ENCODE data around the gene DPEP1.
A peak's percentile ranks its signal among the peaks of the same experiment; 100 is the strongest.
"Not testable (repeated sequence)": the region's sequence is repeated elsewhere in the genome, so short reads cannot be mapped to it uniquely, and the experiment has no call there.

DPEP1 gene

DNA sequence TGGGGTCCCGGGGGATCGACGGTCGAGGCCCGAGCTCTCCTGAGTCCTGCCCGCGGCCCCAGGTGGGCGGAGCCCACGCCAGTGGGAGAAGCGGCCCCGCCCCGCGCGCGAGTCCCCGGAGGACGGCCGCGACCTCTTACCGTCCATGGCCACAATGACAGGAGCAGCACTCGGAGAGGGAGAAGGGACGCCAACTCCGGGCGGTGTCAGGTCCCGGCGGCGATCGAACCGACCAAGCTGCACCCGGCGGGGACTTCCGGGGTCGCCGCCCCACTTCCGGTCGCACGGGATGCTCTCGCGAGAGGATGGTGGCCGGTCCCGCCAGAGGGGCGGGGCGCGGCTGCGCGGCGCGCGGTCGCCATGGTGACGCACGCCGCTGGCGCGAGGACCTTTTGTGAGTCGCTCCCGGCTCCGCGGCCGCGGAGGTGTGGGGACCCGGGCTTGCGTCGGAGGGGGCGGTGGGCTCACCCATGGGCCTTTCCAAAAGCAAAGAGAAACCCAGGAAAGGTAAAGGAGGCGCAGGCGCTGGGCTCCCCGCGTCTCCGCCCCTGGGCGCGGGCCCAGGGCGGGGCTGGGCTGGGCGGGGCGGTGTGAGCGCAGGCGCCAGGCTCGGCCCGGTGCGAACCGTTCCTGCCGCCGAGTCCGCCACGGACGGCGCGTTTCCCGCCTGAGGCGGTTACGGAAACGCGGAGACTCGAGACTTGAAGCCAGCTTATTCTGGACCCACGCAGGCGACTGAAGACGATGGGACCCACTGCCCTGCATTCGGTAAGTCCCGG, 44.2 kb downstream of the DPEP1 start, which contains the start of the genes CHMP1A and SPATA33:
Gene CHMP1A, minus strand, starts transcription at position 267 of the 779 bp plus-strand sequence. Its CDS starts 120 bp downstream, at position 147.
Gene SPATA33, plus strand, starts transcription at position 395 of the 779 bp plus-strand sequence. Its CDS starts 76 bp downstream, at position 471.
- Histone ChIP-seq H3K4me3 (ENCODE audit: low read length) (peak within 1 kb of the TSS; percentile 95), H3K4me1 (ENCODE audit: insufficient read depth, low read length) (no peaks in the 10 kb centered on the region), H3K27ac (ENCODE audit: low read depth, low read length) (peak within 1 kb of the TSS; percentile 62; the same call in 1 of the 2 replicates), H3K36me3 (ENCODE audit: insufficient read depth, low read length) (peaks cover 32% of the 10 kb centered on the region), H3K9ac (ENCODE audit: low read depth, low read length) (peak within 1 kb of the TSS; percentile 89), H3K27me3 (ENCODE audit: insufficient read depth, low read length) (no peaks in the 10 kb centered on the region), H3K9me3 (ENCODE audit: insufficient read depth, low read depth, low read length) (no peaks in the 10 kb centered on the region)
- under 1% methylated on average over 99 of the region's 99 CpGs for WGBS

DNA sequence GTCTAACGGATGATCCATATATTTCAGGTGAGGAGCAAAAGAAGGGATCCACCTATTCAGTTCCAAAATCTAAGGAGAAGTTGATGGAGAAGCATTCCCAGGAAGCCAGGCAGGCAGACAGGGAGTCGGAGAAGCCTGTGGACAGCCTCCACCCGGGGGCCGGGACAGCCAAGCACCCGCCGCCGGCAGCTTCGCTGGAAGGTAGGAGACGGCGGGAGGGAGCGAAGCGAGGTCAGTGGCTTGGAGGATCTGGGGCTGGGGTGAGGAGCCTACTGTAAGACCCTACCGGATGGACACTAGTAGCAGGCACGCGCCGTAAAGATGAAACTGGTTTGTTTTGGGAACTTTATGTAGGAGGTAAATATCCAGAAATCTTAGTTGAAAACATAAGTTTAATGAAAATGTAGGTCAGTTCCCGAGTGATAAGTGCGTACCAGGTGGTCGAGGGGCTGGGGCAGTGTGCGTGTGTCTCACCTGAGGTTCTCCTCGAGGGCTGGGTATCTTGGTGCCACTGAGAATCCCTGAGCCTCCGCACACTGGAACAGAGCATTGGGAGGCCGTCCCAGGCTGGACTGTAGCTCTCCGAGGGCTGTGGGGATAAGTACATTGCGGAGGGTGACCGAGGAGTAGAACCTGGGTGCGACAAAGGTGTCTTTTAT, 44.9 kb downstream of the DPEP1 start:
- Histone ChIP-seq H3K27ac (ENCODE audit: low read depth, low read length) (peak overlapping the region; percentile 38; the same call in 1 of the 2 replicates), H3K36me3 (ENCODE audit: insufficient read depth, low read length) (peaks cover 35% of the 10 kb centered on the region), H3K9ac (ENCODE audit: low read depth, low read length) (peak overlapping the region; percentile 89), H3K4me1 (ENCODE audit: insufficient read depth, low read length) (no peaks in the 10 kb centered on the region), H3K4me3 (ENCODE audit: low read length) (peak overlapping the region; percentile 95), H3K9me3 (ENCODE audit: insufficient read depth, low read depth, low read length) (no peaks in the 10 kb centered on the region), H3K27me3 (ENCODE audit: insufficient read depth, low read length) (no peaks in the 10 kb centered on the region)
- 22% methylated on average over 27 of the region's 27 CpGs for WGBS

DNA sequence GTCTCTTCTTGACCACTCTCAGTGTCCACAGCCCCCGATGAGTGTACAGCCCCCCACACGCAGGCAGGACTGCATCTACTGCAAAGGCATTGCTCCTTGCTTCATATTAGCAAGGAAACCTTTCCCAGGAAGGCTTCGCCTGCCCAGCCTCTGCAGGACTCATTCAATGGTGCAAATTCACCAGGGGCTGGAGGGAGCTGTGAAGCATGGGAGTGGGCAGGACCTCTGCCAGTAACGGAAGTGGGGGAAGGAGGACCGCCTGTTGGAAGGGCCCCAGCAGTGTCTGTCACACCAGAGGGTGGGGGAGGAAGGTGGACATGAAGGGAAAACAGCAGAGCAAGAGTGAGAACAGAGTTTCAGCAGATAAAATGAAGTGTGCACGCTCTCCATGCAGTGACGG, 46.7 kb downstream of the DPEP1 start:
- Histone ChIP-seq H3K36me3 (ENCODE audit: insufficient read depth, low read length) (peaks cover 39% of the 10 kb centered on the region), H3K27ac (ENCODE audit: low read depth, low read length) (no peak overlapping the region), H3K4me1 (ENCODE audit: insufficient read depth, low read length) (no peaks in the 10 kb centered on the region), H3K27me3 (ENCODE audit: insufficient read depth, low read length) (no peaks in the 10 kb centered on the region), H3K4me3 (ENCODE audit: low read length) (no peak overlapping the region), H3K9ac (ENCODE audit: low read depth, low read length) (no peak overlapping the region), H3K9me3 (ENCODE audit: insufficient read depth, low read depth, low read length) (no peaks in the 10 kb centered on the region)
- WGBS, result 94% methylated on average over 7 of the region's 7 CpGs

GRCh38 chr16:89661215-89661614, 47.8 kb downstream of the DPEP1 start:
- H3K9ac ChIP-seq (ENCODE audit: low read depth, low read length), result no peak overlapping the region
- H3K27ac ChIP-seq (ENCODE audit: low read depth, low read length), result no peak overlapping the region
- peaks cover 42% of the 10 kb centered on the region for H3K36me3 ChIP-seq (ENCODE audit: insufficient read depth, low read length)
- no peaks in the 10 kb centered on the region for H3K4me1 ChIP-seq (ENCODE audit: insufficient read depth, low read length)
- peaks cover 6% of the 10 kb centered on the region; the same call in 1 of the 2 replicates for H3K9me3 ChIP-seq (ENCODE audit: insufficient read depth, low read depth, low read length)
- no peak overlapping the region for H3K4me3 ChIP-seq (ENCODE audit: low read length)
- no peaks in the 10 kb centered on the region for H3K27me3 ChIP-seq (ENCODE audit: insufficient read depth, low read length)
- WGBS, result 95% methylated on average over 8 of the region's 9 CpGs

- H3K9ac ChIP-seq (ENCODE audit: low read depth, low read length); H3K27ac ChIP-seq (ENCODE audit: low read depth, low read length); H3K27me3 ChIP-seq (ENCODE audit: insufficient read depth, low read length); H3K4me3 ChIP-seq (ENCODE audit: low read length); H3K4me1 ChIP-seq (ENCODE audit: insufficient read depth, low read length): not testable (repeated sequence)
- H3K36me3 ChIP-seq (ENCODE audit: insufficient read depth, low read length), result peaks cover 43% of the 10 kb centered on the region
- H3K9me3 ChIP-seq (ENCODE audit: insufficient read depth, low read depth, low read length), result peaks cover 11% of the 10 kb centered on the region; the same call in 1 of the 2 replicates
- 93% methylated on average over 10 of the region's 11 CpGs for WGBS
Measured at GRCh38 chr16:89664238-89664637, 50.8 kb downstream of the DPEP1 start.

- not testable (repeated sequence) for H3K9ac ChIP-seq (ENCODE audit: low read depth, low read length); H3K4me1 ChIP-seq (ENCODE audit: insufficient read depth, low read length); H3K27me3 ChIP-seq (ENCODE audit: insufficient read depth, low read length); H3K27ac ChIP-seq (ENCODE audit: low read depth, low read length); H3K4me3 ChIP-seq (ENCODE audit: low read length)
- 54% methylated on average over 5 of the region's 7 CpGs for WGBS
- peaks cover 11% of the 10 kb centered on the region; the same call in 1 of the 2 replicates for H3K9me3 ChIP-seq (ENCODE audit: insufficient read depth, low read depth, low read length)
- peaks cover 21% of the 10 kb centered on the region; the same call in 1 of the 2 replicates for H3K36me3 ChIP-seq (ENCODE audit: insufficient read depth, low read length)
Measured at GRCh38 chr16:89667000-89667399, 53.6 kb downstream of the DPEP1 start.

DNA sequence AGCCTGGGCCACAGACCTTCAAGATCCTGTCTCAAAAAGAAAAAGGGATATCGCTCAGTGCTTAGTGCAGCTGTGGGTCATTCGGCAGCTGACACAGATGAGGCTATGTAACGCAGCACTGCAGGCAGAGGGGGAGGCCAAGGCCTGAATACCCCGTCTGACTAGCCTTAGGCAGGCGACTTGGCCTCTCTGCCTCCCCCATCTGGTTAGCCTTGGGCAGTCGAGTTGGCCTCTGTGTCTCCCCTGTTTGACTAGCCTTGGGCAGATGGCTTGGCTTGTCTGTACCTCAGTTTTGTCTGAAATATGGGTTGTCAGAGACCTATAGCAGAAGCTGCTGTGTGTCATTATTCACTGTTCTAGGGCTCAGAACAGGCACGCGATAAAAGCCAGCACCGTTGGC, 54.2 kb downstream of the DPEP1 start:
- H3K27me3 ChIP-seq (ENCODE audit: insufficient read depth, low read length), result no peaks in the 10 kb centered on the region
- H3K27ac ChIP-seq (ENCODE audit: low read depth, low read length), result no peak overlapping the region
- peaks cover 11% of the 10 kb centered on the region; the same call in 1 of the 2 replicates for H3K9me3 ChIP-seq (ENCODE audit: insufficient read depth, low read depth, low read length)
- WGBS, result 84% methylated on average over 9 of the region's 9 CpGs
- H3K9ac ChIP-seq (ENCODE audit: low read depth, low read length), result no peak overlapping the region
- no peak overlapping the region for H3K4me3 ChIP-seq (ENCODE audit: low read length)
- peaks cover 21% of the 10 kb centered on the region; the same call in 1 of the 2 replicates for H3K36me3 ChIP-seq (ENCODE audit: insufficient read depth, low read length)
- H3K4me1 ChIP-seq (ENCODE audit: insufficient read depth, low read length), result no peaks in the 10 kb centered on the region

GRCh38 chr16:89668790-89669158, 55.3 kb downstream of the DPEP1 start:
- Histone ChIP-seq H3K27ac (ENCODE audit: low read depth, low read length) (no peak overlapping the region), H3K27me3 (ENCODE audit: insufficient read depth, low read length) (no peaks in the 10 kb centered on the region), H3K36me3 (ENCODE audit: insufficient read depth, low read length) (peaks cover 12% of the 10 kb centered on the region; the same call in 1 of the 2 replicates), H3K9me3 (ENCODE audit: insufficient read depth, low read depth, low read length) (peaks cover 11% of the 10 kb centered on the region; the same call in 1 of the 2 replicates), H3K9ac (ENCODE audit: low read depth, low read length) (no peak overlapping the region), H3K4me1 (ENCODE audit: insufficient read depth, low read length) (no peaks in the 10 kb centered on the region), H3K4me3 (ENCODE audit: low read length) (no peak overlapping the region)
- 91% methylated on average over 5 of the region's 5 CpGs for WGBS

DNA sequence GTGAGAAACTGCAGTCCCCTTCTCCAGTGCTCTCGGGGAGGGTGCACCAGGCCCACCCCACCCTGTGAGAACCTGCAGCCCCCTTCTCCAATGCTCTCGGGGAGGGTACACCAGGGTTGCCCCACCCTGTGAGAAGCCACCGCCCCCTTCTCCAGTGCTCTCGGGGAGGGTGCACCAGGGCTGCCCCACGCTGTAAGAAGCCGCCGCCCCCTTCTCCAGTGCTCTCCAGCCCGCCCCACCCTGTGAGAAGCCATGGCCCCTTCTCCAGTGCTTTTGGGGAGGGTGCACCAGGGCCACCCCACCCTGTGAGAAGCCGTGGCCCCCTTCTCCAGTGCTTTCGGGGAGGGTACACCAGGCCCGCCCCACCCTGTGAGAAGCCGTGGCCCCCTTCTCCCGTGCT, 56.3 kb downstream of the DPEP1 start:
- Histone ChIP-seq H3K36me3 (ENCODE audit: insufficient read depth, low read length) (peaks cover 7% of the 10 kb centered on the region; the same call in 1 of the 2 replicates), H3K9me3 (ENCODE audit: insufficient read depth, low read depth, low read length) (peaks cover 11% of the 10 kb centered on the region; the same call in 1 of the 2 replicates), H3K4me3 (ENCODE audit: low read length) (no peak overlapping the region), H3K27me3 (ENCODE audit: insufficient read depth, low read length) (no peaks in the 10 kb centered on the region), H3K9ac (ENCODE audit: low read depth, low read length) (no peak overlapping the region), H3K27ac (ENCODE audit: low read depth, low read length) (no peak overlapping the region), H3K4me1 (ENCODE audit: insufficient read depth, low read length) (no peaks in the 10 kb centered on the region)
- WGBS, result 87% methylated on average over 13 of the region's 13 CpGs

DNA sequence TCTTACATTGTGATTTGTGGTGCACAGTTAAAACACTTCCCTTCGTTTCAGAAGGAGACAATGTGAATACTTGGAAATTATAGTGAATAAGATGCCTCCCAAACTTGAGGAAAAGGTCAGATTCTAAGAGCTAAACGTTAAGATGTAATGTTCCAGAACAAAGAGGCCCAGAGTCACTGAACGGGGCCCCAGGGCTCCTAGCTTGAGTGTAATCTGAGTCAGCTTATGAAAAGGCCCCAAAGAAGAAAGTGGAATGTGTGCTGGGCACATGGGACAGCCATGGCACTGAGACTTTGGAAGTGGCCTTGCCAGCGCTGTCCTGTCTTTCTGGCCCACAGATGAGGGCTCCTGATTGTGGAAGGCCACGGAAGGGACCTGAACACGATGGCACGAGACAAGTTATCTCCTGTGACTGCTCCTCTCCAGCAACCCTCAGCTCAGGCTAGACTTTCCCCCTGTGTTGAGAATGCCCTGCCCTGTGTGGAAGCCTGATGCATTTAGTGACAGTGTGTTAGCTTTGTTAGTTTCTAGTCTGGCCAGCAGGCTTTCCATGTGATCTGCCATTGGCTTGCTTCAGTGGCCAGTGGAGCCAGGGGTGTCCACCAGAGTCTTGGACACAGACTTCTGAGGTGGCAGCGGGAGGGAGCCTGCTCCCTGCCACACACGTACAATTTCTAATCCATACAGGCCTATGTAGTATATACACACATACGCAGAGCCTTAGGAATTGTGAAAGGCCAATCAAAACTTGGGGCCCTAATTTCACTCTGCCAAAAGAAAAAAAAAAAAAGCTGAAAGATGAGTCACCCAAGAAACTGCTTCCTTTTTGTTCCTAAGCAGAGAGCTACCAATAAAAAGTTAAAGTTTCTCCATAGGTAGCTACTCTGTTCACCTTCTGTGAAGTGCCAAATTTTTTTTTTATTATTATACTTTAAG, 57.3 kb downstream of the DPEP1 start:
- no peak overlapping the region for H3K4me3 ChIP-seq (ENCODE audit: low read length)
- peaks cover 5% of the 10 kb centered on the region; the same call in 1 of the 2 replicates for H3K36me3 ChIP-seq (ENCODE audit: insufficient read depth, low read length)
- peaks cover 9% of the 10 kb centered on the region; the same call in 1 of the 2 replicates for H3K9me3 ChIP-seq (ENCODE audit: insufficient read depth, low read depth, low read length)
- 91% methylated on average over 10 of the region's 10 CpGs for WGBS
- no peak overlapping the region for H3K9ac ChIP-seq (ENCODE audit: low read depth, low read length)
- H3K27me3 ChIP-seq (ENCODE audit: insufficient read depth, low read length), result no peaks in the 10 kb centered on the region
- H3K4me1 ChIP-seq (ENCODE audit: insufficient read depth, low read length), result no peaks in the 10 kb centered on the region
- H3K27ac ChIP-seq (ENCODE audit: low read depth, low read length), result no peak overlapping the region

Measured in HUES64 (cell line).